H9 (cell line): Measurements from ENCODE around the gene POLR2H. TPM values are rescaled to one million over a fixed set of nuclear protein-coding genes. Genes with fewer than 3 reads are reported as not detected.
A peak's percentile ranks its signal among the peaks of the same experiment; 100 is the strongest.

Experiments used
- DNase-seq: peaks from one replicate; pipeline ENCODE4 v3.0.0-alpha.2; 2017
- H2AFZ ChIP-seq: one replicate; pipeline ENCODE4 v1.6.1; 2013; ENCODE audit warnings: mild to moderate bottlenecking, low read length, control low read depth, moderate library complexity
- H2AK5ac ChIP-seq: 2 replicates; pipeline ENCODE4 v1.6.1; 2013; ENCODE audit warnings: low read length, control low read depth, mixed read lengths; ENCODE audit not compliant: insufficient read length
- H2BK120ac ChIP-seq: one replicate; pipeline ENCODE4 v1.6.1; 2013; ENCODE audit warnings: low read depth, mild to moderate bottlenecking, low read length, control low read depth, inconsistent platforms; ENCODE audit not compliant: poor library complexity, severe bottlenecking
- H2BK12ac ChIP-seq: 2 replicates; pipeline ENCODE4 v1.6.1; 2013; ENCODE audit warnings: low read length, control low read depth, mixed read lengths, low read depth; ENCODE audit not compliant: insufficient read length
- H2BK15ac ChIP-seq: 2 replicates; pipeline ENCODE4 v1.6.1; 2013; ENCODE audit warnings: low read depth, low read length, control low read depth
- H2BK20ac ChIP-seq: one replicate; pipeline ENCODE4 v1.6.1; 2013; ENCODE audit warnings: low read depth, mild to moderate bottlenecking, low read length, control low read depth, inconsistent platforms; ENCODE audit not compliant: poor library complexity, severe bottlenecking
- H2BK5ac ChIP-seq: 2 replicates; pipeline ENCODE4 v1.6.1; 2013; ENCODE audit warnings: low read length, control low read depth, mixed read lengths; ENCODE audit not compliant: insufficient read length
- H3K14ac ChIP-seq: 2 replicates; pipeline ENCODE4 v1.6.1; 2013; ENCODE audit warnings: low read length, control low read depth; ENCODE audit not compliant: insufficient read depth
- H3K18ac ChIP-seq: 2 replicates; pipeline ENCODE4 v1.6.1; 2013; ENCODE audit warnings: low read depth, mild to moderate bottlenecking, mixed read lengths, low read length, control low read depth; ENCODE audit not compliant: insufficient read length
- H3K23ac ChIP-seq: 2 replicates; pipeline ENCODE4 v1.6.1; 2013; ENCODE audit warnings: low read length, control low read depth, mixed read lengths, low read depth; ENCODE audit not compliant: insufficient read length
- H3K23me2 ChIP-seq: 2 replicates; pipeline ENCODE4 v1.6.1; 2013; ENCODE audit warnings: low read depth, mild to moderate bottlenecking, mixed read lengths, low read length, control low read depth; ENCODE audit not compliant: insufficient read length, poor library complexity, severe bottlenecking
- H3K27ac ChIP-seq: 2 replicates; pipeline ENCODE4 v1.5.1; 2013; ENCODE audit warnings: low read length, control low read depth, mixed read lengths, low read depth; ENCODE audit not compliant: insufficient read length
- H3K27me3 ChIP-seq: 2 replicates; pipeline ENCODE4 v1.6.1; 2013; ENCODE audit warnings: low read length, control low read depth, inconsistent platforms; ENCODE audit not compliant: insufficient read depth
- H3K4ac ChIP-seq: 2 replicates; pipeline ENCODE4 v1.6.1; 2013; ENCODE audit warnings: low read depth, mild to moderate bottlenecking, control low read depth, inconsistent platforms, low read length, moderate library complexity
- H3K4me1 ChIP-seq: 2 replicates; pipeline ENCODE4 v1.6.1; 2013; ENCODE audit warnings: low read length, control low read depth, inconsistent platforms; ENCODE audit not compliant: insufficient read depth
- H3K4me2 ChIP-seq: 2 replicates; pipeline ENCODE4 v1.6.1; 2013; ENCODE audit warnings: low read length, control low read depth, mixed read lengths; ENCODE audit not compliant: insufficient read length, insufficient read depth
- H3K56ac ChIP-seq: 2 replicates; pipeline ENCODE4 v1.6.1; 2013; ENCODE audit warnings: low read depth, mild to moderate bottlenecking, mixed read lengths, low read length, control low read depth; ENCODE audit not compliant: insufficient read length
- H3K79me1 ChIP-seq: 2 replicates; pipeline ENCODE4 v1.6.1; 2013; ENCODE audit warnings: low read depth, mild to moderate bottlenecking, moderate library complexity, low read length, control low read depth, inconsistent platforms; ENCODE audit not compliant: insufficient read depth, poor library complexity, severe bottlenecking
- H3K79me2 ChIP-seq: 2 replicates; pipeline ENCODE4 v1.6.1; 2013; ENCODE audit warnings: low read length, control low read depth, inconsistent platforms; ENCODE audit not compliant: insufficient read depth
- H3K9ac ChIP-seq: 2 replicates; pipeline ENCODE4 v1.6.1; 2013; ENCODE audit warnings: low read length, control low read depth, mixed read lengths; ENCODE audit not compliant: insufficient read length; ENCODE audit errors: extremely low read depth
- H3K9me3 ChIP-seq: one replicate; pipeline ENCODE4 v1.6.1; 2013; ENCODE audit warnings: low read depth, low read length, inconsistent platforms; ENCODE audit not compliant: control insufficient read depth
- H3T11ph ChIP-seq: one replicate; pipeline ENCODE4 v1.6.1; 2013; ENCODE audit warnings: mild to moderate bottlenecking, low read length, control low read depth, inconsistent platforms
- H4K20me1 ChIP-seq: one replicate; pipeline ENCODE4 v1.6.1; 2013; ENCODE audit not compliant: control insufficient read depth, insufficient read length, insufficient read depth
- H4K5ac ChIP-seq: 2 replicates; pipeline ENCODE4 v1.6.1; 2013; ENCODE audit warnings: low read depth, mild to moderate bottlenecking, mixed read lengths, low read length, control low read depth; ENCODE audit not compliant: insufficient read length
- H4K8ac ChIP-seq: replicated peaks from 2 replicates; pipeline ENCODE4 v1.6.1; 2013; ENCODE audit warnings: low read length, control low read depth, mixed read lengths, low read depth; ENCODE audit not compliant: insufficient read length
- H4K91ac ChIP-seq: 2 replicates; pipeline ENCODE4 v1.6.1; 2013; ENCODE audit warnings: low read depth, mild to moderate bottlenecking, moderate library complexity, mixed read lengths, low read length, control low read depth; ENCODE audit not compliant: insufficient read length
- H3K27ac Mint-ChIP-seq, 3 experiments: 2 replicates in 2 of 3; 3 replicates in 1 of 3; pipeline ENCODE4 v1.8.0; 2020 to 2021; ENCODE audit warnings: mixed read lengths in 3 of 3, mild to moderate bottlenecking in 1 of 3, moderate library complexity in 1 of 3
- H3K27me3 Mint-ChIP-seq: 2 replicates; pipeline ENCODE4 v1.8.0; 2021; ENCODE audit warnings: low read depth, mild to moderate bottlenecking, moderate library complexity, mixed read lengths
- H3K36me3 Mint-ChIP-seq, 3 experiments: 2 replicates in 2 of 3; 3 replicates in 1 of 3; pipeline ENCODE4 v1.8.0; 2020 to 2021; ENCODE audit warnings: low read depth in 3 of 3, mixed read lengths in 3 of 3; ENCODE audit not compliant: insufficient read depth in 1 of 3
- H3K4me1 Mint-ChIP-seq, 2 experiments: 2 replicates each; pipeline ENCODE4 v1.8.0; 2020; ENCODE audit warnings: mixed read lengths in 2 of 2
- H3K4me3 Mint-ChIP-seq, 2 experiments: 2 replicates in 1 of 2; 3 replicates in 1 of 2; pipeline ENCODE4 v1.8.0; 2020 to 2021; ENCODE audit warnings: mild to moderate bottlenecking in 2 of 2, mixed read lengths in 2 of 2, moderate library complexity in 1 of 2
- H3K9me3 Mint-ChIP-seq, 2 experiments: 2 replicates in 1 of 2; 3 replicates in 1 of 2; pipeline ENCODE4 v1.8.0; 2020; ENCODE audit warnings: mild to moderate bottlenecking in 2 of 2, mixed read lengths in 2 of 2, moderate library complexity in 1 of 2
- WGBS: extraction: QIAGEN DNeasy Blood & Tissue Kit; methylation state at CpG from one replicate; pipeline ENCODE4 v1.1.7; 2013; ENCODE audit warnings: missing lambda C conversion rate, low lambda C conversion rate, mixed read lengths; ENCODE audit not compliant: insufficient read length; ENCODE audit errors: extremely low coverage; 5-methylcytosine and 5-hydroxymethylcytosine counted together
- total RNA-seq: library from RNA; stranded (reverse); gene quantifications from 2 replicates; pipeline ENCODE4 v1.2.1, GENCODE V29; 2021
- TF ChIP-seq, protein P1 (sequence below): fragments of 200-600 bp; sonication (generic); conservative IDR thresholded peaks from 3 replicates; pipeline ENCODE4 v1.8.0; 2021; ENCODE audit warnings: antibody characterized with exemption, mild to moderate bottlenecking

Gene POLR2H
- total RNA-seq, 1 experiment from 2014 or later = 115 TPM

GRCh38 chr3:184381261-184382224 lies 20.0 kb downstream of the POLR2H start:
- Histone ChIP-seq H3K4me2 (peak overlapping the region; percentile 80), H3K23me2 (peaks cover 9% of the 10 kb centered on the region), H3K56ac (no peak overlapping the region), H2BK120ac (no peak overlapping the region), H3K9me3 (no peaks in the 10 kb centered on the region), H4K8ac (no peak overlapping the region), H2BK20ac (no peak overlapping the region), H3K18ac (no peak overlapping the region), H3K79me2 (no peaks in the 10 kb centered on the region), H2AFZ (no peak overlapping the region), H3K4ac (no peak overlapping the region), H4K5ac (no peak overlapping the region), H2BK15ac (no peak overlapping the region), H2AK5ac (no peak overlapping the region), H2BK12ac (no peak overlapping the region), H3K14ac (no peak overlapping the region; the same call in 1 of the 2 replicates), H4K91ac (no peak overlapping the region), H3K27me3 (peaks cover 33% of the 10 kb centered on the region), H3K4me1 (peaks cover 6% of the 10 kb centered on the region; the same call in 1 of the 2 replicates), H3K23ac (no peak overlapping the region), H4K20me1 (peaks cover 2% of the 10 kb centered on the region), H3K79me1 (no peaks in the 10 kb centered on the region), H2BK5ac (no peak overlapping the region), H3K27ac (no peak overlapping the region), H3T11ph (no peak overlapping the region), H3K9ac (no peak overlapping the region)
- peaks cover 29 to 32% of the 10 kb centered on the region in 2 experiments for H3K4me1 Mint-ChIP-seq
- DNase-seq = no peak
- H3K36me3 Mint-ChIP-seq = no peaks in the 10 kb centered on the region
- TF ChIP-seq, protein P1, sequence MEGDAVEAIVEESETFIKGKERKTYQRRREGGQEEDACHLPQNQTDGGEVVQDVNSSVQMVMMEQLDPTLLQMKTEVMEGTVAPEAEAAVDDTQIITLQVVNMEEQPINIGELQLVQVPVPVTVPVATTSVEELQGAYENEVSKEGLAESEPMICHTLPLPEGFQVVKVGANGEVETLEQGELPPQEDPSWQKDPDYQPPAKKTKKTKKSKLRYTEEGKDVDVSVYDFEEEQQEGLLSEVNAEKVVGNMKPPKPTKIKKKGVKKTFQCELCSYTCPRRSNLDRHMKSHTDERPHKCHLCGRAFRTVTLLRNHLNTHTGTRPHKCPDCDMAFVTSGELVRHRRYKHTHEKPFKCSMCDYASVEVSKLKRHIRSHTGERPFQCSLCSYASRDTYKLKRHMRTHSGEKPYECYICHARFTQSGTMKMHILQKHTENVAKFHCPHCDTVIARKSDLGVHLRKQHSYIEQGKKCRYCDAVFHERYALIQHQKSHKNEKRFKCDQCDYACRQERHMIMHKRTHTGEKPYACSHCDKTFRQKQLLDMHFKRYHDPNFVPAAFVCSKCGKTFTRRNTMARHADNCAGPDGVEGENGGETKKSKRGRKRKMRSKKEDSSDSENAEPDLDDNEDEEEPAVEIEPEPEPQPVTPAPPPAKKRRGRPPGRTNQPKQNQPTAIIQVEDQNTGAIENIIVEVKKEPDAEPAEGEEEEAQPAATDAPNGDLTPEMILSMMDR = no peak
- no peak overlapping the region for H3K27ac Mint-ChIP-seq
- peaks cover 0 to 3% of the 10 kb centered on the region in 2 experiments; a peak in 3 of 5 replicates for H3K9me3 Mint-ChIP-seq
- H3K4me3 Mint-ChIP-seq = peak overlapping the region; percentile 61 to 82
- H3K27me3 Mint-ChIP-seq = peaks cover 79% of the 10 kb centered on the region
- no CpG with 5 or more reads among the region's 55 CpGs for WGBS
